Brain microvascular endothelial cell (primary cell): ENCODE results near the gene C12orf75.

Source experiments
- DNase-seq: peaks from one replicate; pipeline ENCODE4 v3.0.0-alpha.2; 2020
- H3K27ac ChIP-seq: fragments of 250-450 bp; sonication (Bioruptor Pico); 2 replicates; pipeline ENCODE4 v1.5.1; 2020; ENCODE audit warnings: mild to moderate bottlenecking, moderate library complexity
- H3K27me3 ChIP-seq: fragments of 250-450 bp; sonication (Bioruptor Pico); replicated peaks from 2 replicates; pipeline ENCODE4 v1.5.1; 2020; ENCODE audit warnings: mild to moderate bottlenecking
- H3K36me3 ChIP-seq: fragments of 250-450 bp; sonication (Bioruptor Pico); replicated peaks from 2 replicates; pipeline ENCODE4 v1.5.1; 2020; ENCODE audit warnings: mild to moderate bottlenecking
- H3K4me3 ChIP-seq: 2 replicates; pipeline ENCODE4 v1.5.1; 2011; ENCODE audit warnings: low read depth, mild to moderate bottlenecking, control low read depth, low read length, moderate library complexity
- CTCF ChIP-seq: IDR thresholded peaks from 2 replicates; pipeline ENCODE4 v1.5.1; 2011; ENCODE audit warnings: low read depth, mild to moderate bottlenecking, moderate library complexity, low read length, control low read depth, inconsistent platforms; ENCODE audit errors: missing control alignments
- in situ Hi-C: cut with HindIII; loops from 2 replicates; pipeline ENCODE4 v1.10.0; 2017; ENCODE audit warnings: low sequenced_read_pairs, low pct_ligation_motif_present

The C12orf75 gene

GRCh38 chr12:105288311-105288996 lies 42.0 kb upstream of the C12orf75 start:
- H3K4me3 ChIP-seq, result no peak overlapping the region
- no peaks in the 10 kb centered on the region for H3K36me3 ChIP-seq
- TF ChIP-seq CTCF, result no peak
- H3K27me3 ChIP-seq, result no peaks in the 10 kb centered on the region
- in situ Hi-C loops, result no loop called here
- no peak for DNase-seq
- H3K27ac ChIP-seq, result no peak overlapping the region

- no peaks in the 10 kb centered on the region for H3K27me3 ChIP-seq
- in situ Hi-C loops, result no loop called here
- peak; percentile 28 for DNase-seq
Observed at GRCh38 chr12:105289114-105289904, 41.2 kb upstream of the C12orf75 start.

GRCh38 chr12:105291531-105291930 lies 39.0 kb upstream of the C12orf75 start:
- in situ Hi-C loops, result no loop called here
- Histone ChIP-seq H3K4me3 (no peak overlapping the region), H3K27ac (no peak overlapping the region), H3K27me3 (no peaks in the 10 kb centered on the region), H3K36me3 (no peaks in the 10 kb centered on the region)
- no peak for TF ChIP-seq CTCF
- DNase-seq, result no peak

More at GRCh38 chr12:105289114-105289904, 41.2 kb upstream of the C12orf75 start:
- TF ChIP-seq CTCF, result no peak
- H3K27ac ChIP-seq, result no peak overlapping the region
- no peak overlapping the region for H3K4me3 ChIP-seq
- H3K36me3 ChIP-seq, result no peaks in the 10 kb centered on the region

- in situ Hi-C loops, result no loop called here
- peak; percentile 37 for DNase-seq
- no peak for TF ChIP-seq CTCF
- H3K36me3 ChIP-seq, result no peaks in the 10 kb centered on the region
- H3K27ac ChIP-seq, result no peak overlapping the region
- H3K4me3 ChIP-seq, result no peak overlapping the region
- H3K27me3 ChIP-seq, result no peaks in the 10 kb centered on the region
Observed at GRCh38 chr12:105292705-105293104, 37.8 kb upstream of the C12orf75 start.

- no peak for DNase-seq
- Histone ChIP-seq H3K36me3 (no peaks in the 10 kb centered on the region), H3K4me3 (no peak overlapping the region), H3K27ac (no peak overlapping the region), H3K27me3 (no peaks in the 10 kb centered on the region)
- in situ Hi-C loops, result no loop called here
- no peak for TF ChIP-seq CTCF
Observed at GRCh38 chr12:105293187-105293586, 37.3 kb upstream of the C12orf75 start.
